ENCODE results near the gene LSM8.

The LSM8 gene

DNA sequence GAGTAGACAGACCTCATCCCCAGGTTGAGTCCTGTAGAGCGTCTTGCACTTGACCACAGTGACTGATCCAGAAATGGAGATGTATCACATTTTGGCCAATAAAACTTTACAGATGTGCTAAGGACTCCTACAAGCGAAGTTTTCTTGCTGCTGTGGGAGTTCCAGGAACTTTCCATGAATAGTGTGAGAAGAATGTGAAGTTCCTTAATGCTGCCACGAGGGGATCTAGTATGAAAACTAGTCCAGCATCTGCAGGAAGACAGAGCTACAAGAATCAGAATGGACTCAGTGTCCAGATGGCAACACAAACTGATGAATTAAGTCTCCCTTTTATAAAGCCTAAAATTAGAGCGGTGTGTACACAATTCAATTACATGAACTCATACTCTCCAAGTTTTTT is 14.8 kb upstream of the LSM8 start:
- Histone ChIP-seq H3K9me3 (ENCODE audit: control insufficient read depth, low read length) (no peaks in the 10 kb centered on the region), H3K36me3 (ENCODE audit: control insufficient read depth, insufficient read depth, low read length) (no peaks in the 10 kb centered on the region), H3K4me3 (ENCODE audit: extremely low read depth, insufficient read depth, low read length, poor library complexity, severe bottlenecking) (no peak overlapping the region), H3K4me1 (ENCODE audit: control insufficient read depth, insufficient read depth, low read length, poor library complexity, severe bottlenecking) (no peaks in the 10 kb centered on the region), H3K27ac (ENCODE audit: low read depth, low read length, severe bottlenecking) (no peak overlapping the region)
- 78 to 89% methylated on average over 3 of the region's 4 CpGs for WGBS, 2 experiments (ENCODE audit: insufficient coverage in 2 of 2)

- Histone ChIP-seq H3K4me1 (ENCODE audit: control insufficient read depth, insufficient read depth, low read length, poor library complexity, severe bottlenecking) (no peaks in the 10 kb centered on the region), H3K4me3 (ENCODE audit: extremely low read depth, insufficient read depth, low read length, poor library complexity, severe bottlenecking) (no peak overlapping the region), H3K27ac (ENCODE audit: low read depth, low read length, severe bottlenecking) (no peak overlapping the region), H3K9me3 (ENCODE audit: control insufficient read depth, low read length) (no peaks in the 10 kb centered on the region), H3K36me3 (ENCODE audit: control insufficient read depth, insufficient read depth, low read length) (no peaks in the 10 kb centered on the region)
- WGBS, 2 experiments (ENCODE audit: insufficient coverage in 2 of 2), result 75% methylated on average over 1 of the region's 2 CpGs; no CpG with 5 or more reads in 1 of the 2 experiments
Observed at GRCh38 chr7:118175740-118176139, 8.2 kb upstream of the LSM8 start.

GRCh38 chr7:118179191-118179590 is 4.8 kb upstream of the LSM8 start:
- WGBS, 2 experiments (ENCODE audit: insufficient coverage in 2 of 2), result 100% methylated on average over 1 of the region's 2 CpGs; no CpG with 5 or more reads in 1 of the 2 experiments
- no peaks in the 10 kb centered on the region for H3K36me3 ChIP-seq (ENCODE audit: control insufficient read depth, insufficient read depth, low read length)
- no peak overlapping the region for H3K27ac ChIP-seq (ENCODE audit: low read depth, low read length, severe bottlenecking)

GRCh38 chr7:118182593-118183427 is 1.2 kb upstream of the LSM8 start:
- 77 to 81% methylated on average over 9 to 11 of the region's 13 CpGs for WGBS, 2 experiments (ENCODE audit: insufficient coverage in 2 of 2)
- H3K36me3 ChIP-seq (ENCODE audit: control insufficient read depth, insufficient read depth, low read length), result peaks cover 14% of the 10 kb centered on the region
- peak overlapping the region; percentile 92 for H3K27ac ChIP-seq (ENCODE audit: low read depth, low read length, severe bottlenecking)
- H3K9me3 ChIP-seq (ENCODE audit: control insufficient read depth, low read length), result no peaks in the 10 kb centered on the region
- H3K4me1 ChIP-seq (ENCODE audit: control insufficient read depth, insufficient read depth, low read length, poor library complexity, severe bottlenecking), result no peaks in the 10 kb centered on the region
- H3K4me3 ChIP-seq (ENCODE audit: extremely low read depth, insufficient read depth, low read length, poor library complexity, severe bottlenecking), result peak overlapping the region; percentile 82

More at GRCh38 chr7:118179191-118179590, 4.8 kb upstream of the LSM8 start:
- Histone ChIP-seq H3K4me3 (ENCODE audit: extremely low read depth, insufficient read depth, low read length, poor library complexity, severe bottlenecking) (no peak overlapping the region), H3K9me3 (ENCODE audit: control insufficient read depth, low read length) (no peaks in the 10 kb centered on the region), H3K4me1 (ENCODE audit: control insufficient read depth, insufficient read depth, low read length, poor library complexity, severe bottlenecking) (no peaks in the 10 kb centered on the region)

DNA sequence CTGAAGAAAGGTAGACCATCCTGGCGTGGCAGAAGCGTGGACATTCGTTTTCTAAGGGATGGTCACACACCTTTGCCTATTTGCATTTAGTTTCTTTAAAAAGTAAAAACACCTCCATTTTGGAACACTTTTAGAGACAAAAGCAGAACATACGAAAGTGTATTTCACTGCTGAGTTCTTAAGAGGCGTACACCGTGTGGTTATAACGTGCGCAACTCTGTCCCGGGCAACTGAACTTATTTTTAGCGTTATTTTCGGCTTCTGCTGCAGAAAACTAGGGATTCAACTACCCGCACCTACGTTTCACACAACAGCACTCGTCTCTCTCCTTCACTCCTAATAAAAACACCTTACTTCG is 557 bp upstream of the LSM8 start:
- no peaks in the 10 kb centered on the region for H3K9me3 ChIP-seq (ENCODE audit: control insufficient read depth, low read length)
- 8 to 9% methylated on average over 14 to 15 of the region's 15 CpGs for WGBS, 2 experiments (ENCODE audit: insufficient coverage in 2 of 2)

GRCh38 chr7:118184565-118184940 is 589 bp downstream of the LSM8 start:
- Histone ChIP-seq H3K27ac (ENCODE audit: low read depth, low read length, severe bottlenecking) (peak overlapping the region; percentile 92), H3K9me3 (ENCODE audit: control insufficient read depth, low read length) (no peaks in the 10 kb centered on the region), H3K36me3 (ENCODE audit: control insufficient read depth, insufficient read depth, low read length) (peaks cover 31% of the 10 kb centered on the region), H3K4me3 (ENCODE audit: extremely low read depth, insufficient read depth, low read length, poor library complexity, severe bottlenecking) (peak overlapping the region; percentile 82), H3K4me1 (ENCODE audit: control insufficient read depth, insufficient read depth, low read length, poor library complexity, severe bottlenecking) (no peaks in the 10 kb centered on the region)
- 0 to 3% methylated on average over 3 to 5 of the region's 10 CpGs for WGBS, 2 experiments (ENCODE audit: insufficient coverage in 2 of 2)

More for the DNA sequence above, 557 bp upstream of the LSM8 start:
- Histone ChIP-seq H3K4me1 (ENCODE audit: control insufficient read depth, insufficient read depth, low read length, poor library complexity, severe bottlenecking) (no peaks in the 10 kb centered on the region), H3K4me3 (ENCODE audit: extremely low read depth, insufficient read depth, low read length, poor library complexity, severe bottlenecking) (peak overlapping the region; percentile 82), H3K36me3 (ENCODE audit: control insufficient read depth, insufficient read depth, low read length) (peaks cover 20% of the 10 kb centered on the region), H3K27ac (ENCODE audit: low read depth, low read length, severe bottlenecking) (peak overlapping the region; percentile 92)

DNA sequence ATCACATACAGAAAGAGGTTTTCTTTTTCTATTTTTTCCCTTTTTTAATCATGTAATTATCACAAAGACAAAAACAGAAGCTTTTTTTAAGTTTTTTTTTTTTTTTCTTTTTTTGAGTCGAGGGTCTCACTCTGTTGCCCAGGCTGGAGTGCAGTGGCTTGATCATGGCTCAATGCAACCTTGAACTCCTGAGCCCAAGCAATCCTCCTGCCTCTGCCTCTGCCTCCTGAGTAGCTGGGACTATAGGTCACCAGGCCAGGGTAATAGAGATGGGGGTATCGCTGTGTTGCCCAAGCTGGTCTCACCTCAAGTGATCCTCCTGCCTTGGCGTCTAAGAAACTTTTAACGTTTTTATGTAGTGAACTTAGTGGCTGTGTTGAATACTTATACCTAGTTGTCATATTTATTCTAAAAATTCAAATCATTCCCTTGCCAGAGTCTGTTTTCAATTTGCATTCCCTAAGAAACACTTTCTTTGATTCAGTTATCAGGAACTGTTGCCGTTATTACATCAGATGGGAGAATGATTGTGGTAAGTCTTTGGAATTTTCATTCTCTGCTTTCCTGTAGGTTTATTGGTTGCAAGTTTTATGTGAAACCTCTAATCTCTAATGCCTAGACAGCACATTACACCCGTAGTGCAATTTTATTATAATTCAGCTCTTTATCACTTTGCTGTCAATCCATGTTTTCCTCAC is 1.3 kb downstream of the LSM8 start:
- H3K9me3 ChIP-seq (ENCODE audit: control insufficient read depth, low read length), result no peaks in the 10 kb centered on the region
- H3K36me3 ChIP-seq (ENCODE audit: control insufficient read depth, insufficient read depth, low read length), result peaks cover 39% of the 10 kb centered on the region
- H3K27ac ChIP-seq (ENCODE audit: low read depth, low read length, severe bottlenecking), result no peak overlapping the region
- H3K4me1 ChIP-seq (ENCODE audit: control insufficient read depth, insufficient read depth, low read length, poor library complexity, severe bottlenecking), result no peaks in the 10 kb centered on the region
- 100% methylated on average over 1 of the region's 6 CpGs for WGBS, 2 experiments (ENCODE audit: insufficient coverage in 2 of 2)
- H3K4me3 ChIP-seq (ENCODE audit: extremely low read depth, insufficient read depth, low read length, poor library complexity, severe bottlenecking), result peak overlapping the region; percentile 82

- H3K4me1 ChIP-seq (ENCODE audit: control insufficient read depth, insufficient read depth, low read length, poor library complexity, severe bottlenecking), result no peaks in the 10 kb centered on the region
- H3K4me3 ChIP-seq (ENCODE audit: extremely low read depth, insufficient read depth, low read length, poor library complexity, severe bottlenecking), result no peak overlapping the region
- no peaks in the 10 kb centered on the region for H3K9me3 ChIP-seq (ENCODE audit: control insufficient read depth, low read length)
- H3K36me3 ChIP-seq (ENCODE audit: control insufficient read depth, insufficient read depth, low read length), result peaks cover 48% of the 10 kb centered on the region
- no peak overlapping the region for H3K27ac ChIP-seq (ENCODE audit: low read depth, low read length, severe bottlenecking)
Observed at GRCh38 chr7:118186501-118186900, 2.5 kb downstream of the LSM8 start.

- no CpG with 5 or more reads among the region's 2 CpGs for WGBS, 2 experiments (ENCODE audit: insufficient coverage in 2 of 2)
- Histone ChIP-seq H3K36me3 (ENCODE audit: control insufficient read depth, insufficient read depth, low read length) (peaks cover 28% of the 10 kb centered on the region), H3K4me3 (ENCODE audit: extremely low read depth, insufficient read depth, low read length, poor library complexity, severe bottlenecking) (no peak overlapping the region), H3K9me3 (ENCODE audit: control insufficient read depth, low read length) (no peaks in the 10 kb centered on the region), H3K27ac (ENCODE audit: low read depth, low read length, severe bottlenecking) (no peak overlapping the region), H3K4me1 (ENCODE audit: control insufficient read depth, insufficient read depth, low read length, poor library complexity, severe bottlenecking) (no peaks in the 10 kb centered on the region)
Observed at GRCh38 chr7:118194571-118194970, 10.6 kb downstream of the LSM8 start.

GRCh38 chr7:118195837-118196474 is 12.0 kb downstream of the LSM8 start:
- Histone ChIP-seq H3K4me3 (ENCODE audit: extremely low read depth, insufficient read depth, low read length, poor library complexity, severe bottlenecking) (no peak overlapping the region), H3K27ac (ENCODE audit: low read depth, low read length, severe bottlenecking) (no peak overlapping the region), H3K36me3 (ENCODE audit: control insufficient read depth, insufficient read depth, low read length) (peaks cover 14% of the 10 kb centered on the region), H3K4me1 (ENCODE audit: control insufficient read depth, insufficient read depth, low read length, poor library complexity, severe bottlenecking) (no peaks in the 10 kb centered on the region), H3K9me3 (ENCODE audit: control insufficient read depth, low read length) (no peaks in the 10 kb centered on the region)
- 20 to 40% methylated on average over 1 of the region's 6 CpGs for WGBS, 2 experiments (ENCODE audit: insufficient coverage in 2 of 2)

Data from mesodermal cell (in vitro differentiated cells).